Thoracic aorta (tissue), 2 donors: ENCODE results near the gene HTR2A. TPM values are rescaled to one million over a fixed set of nuclear protein-coding genes. Genes with fewer than 3 reads are reported as not detected.

Experiments
- ATAC-seq: fragments of 150-250 bp; one replicate; pipeline ENCODE4 v1.8.0; 2017; ENCODE audit warnings: low read depth; ENCODE audit not compliant: insufficient number of reproducible peaks, low FRiP score
- DNase-seq: peaks from one replicate; pipeline ENCODE4 v3.0.0-alpha.2; 2020; ENCODE audit warnings: low spot score
- H3K27ac ChIP-seq, 2 donors: fragments of 200-600 bp; sonication (generic); 1 replicate in 1 of 2; 2 replicates in 1 of 2; pipeline ENCODE4 v1.5.1; 2016; ENCODE audit warnings: mild to moderate bottlenecking in 2 of 2, moderate library complexity in 2 of 2
- H3K27me3 ChIP-seq: fragments of 200-600 bp; sonication (generic); replicated peaks from 2 replicates; pipeline ENCODE4 v1.6.0; 2016; ENCODE audit warnings: mild to moderate bottlenecking; ENCODE audit not compliant: insufficient read depth
- H3K36me3 ChIP-seq: fragments of 200-600 bp; sonication (generic); one replicate; pipeline ENCODE4 v1.5.1; 2016
- H3K4me1 ChIP-seq, 2 donors: fragments of 200-600 bp; sonication (generic); 1 replicate in 1 of 2; 2 replicates in 1 of 2; pipeline versions ENCODE4 v1.5.1 to v1.6.0; 2016; ENCODE audit warnings: low read depth in 2 of 2, mild to moderate bottlenecking in 1 of 2; ENCODE audit not compliant: control insufficient read depth in 1 of 2
- H3K4me3 ChIP-seq: fragments of 200-600 bp; sonication (generic); 2 replicates; pipeline ENCODE4 v1.5.1; 2016; ENCODE audit warnings: mild to moderate bottlenecking
- H3K9me3 ChIP-seq: fragments of 200-600 bp; sonication (generic); 2 replicates; pipeline ENCODE4 v1.5.1; 2016
- total RNA-seq, 2 donors: library from RNA; depleted of rRNA; stranded (reverse); fragments of >200 nt; gene quantifications; one replicate each; pipeline versions ENCODE4 v1.1.0 to v1.2.3, GENCODE V29; 2016
- TF ChIP-seq, protein P1 (sequence below): fragments of 200-600 bp; sonication (generic); IDR thresholded peaks from one replicate; pipeline ENCODE4 v1.5.1; 2019; ENCODE audit warnings: antibody characterized with exemption

The HTR2A gene
- total RNA-seq, 2 donors from 2014 or later, result 1.4 to 2.6 TPM

GRCh38 chr13:46914341-46914740 lies 17.5 kb upstream of the HTR2A start:
- no peaks in the 10 kb centered on the region for H3K9me3 ChIP-seq
- no peaks in the 10 kb centered on the region for H3K4me1 ChIP-seq

GRCh38 chr13:46913757-46914156 lies 16.9 kb upstream of the HTR2A start:
- TF ChIP-seq, protein P1, sequence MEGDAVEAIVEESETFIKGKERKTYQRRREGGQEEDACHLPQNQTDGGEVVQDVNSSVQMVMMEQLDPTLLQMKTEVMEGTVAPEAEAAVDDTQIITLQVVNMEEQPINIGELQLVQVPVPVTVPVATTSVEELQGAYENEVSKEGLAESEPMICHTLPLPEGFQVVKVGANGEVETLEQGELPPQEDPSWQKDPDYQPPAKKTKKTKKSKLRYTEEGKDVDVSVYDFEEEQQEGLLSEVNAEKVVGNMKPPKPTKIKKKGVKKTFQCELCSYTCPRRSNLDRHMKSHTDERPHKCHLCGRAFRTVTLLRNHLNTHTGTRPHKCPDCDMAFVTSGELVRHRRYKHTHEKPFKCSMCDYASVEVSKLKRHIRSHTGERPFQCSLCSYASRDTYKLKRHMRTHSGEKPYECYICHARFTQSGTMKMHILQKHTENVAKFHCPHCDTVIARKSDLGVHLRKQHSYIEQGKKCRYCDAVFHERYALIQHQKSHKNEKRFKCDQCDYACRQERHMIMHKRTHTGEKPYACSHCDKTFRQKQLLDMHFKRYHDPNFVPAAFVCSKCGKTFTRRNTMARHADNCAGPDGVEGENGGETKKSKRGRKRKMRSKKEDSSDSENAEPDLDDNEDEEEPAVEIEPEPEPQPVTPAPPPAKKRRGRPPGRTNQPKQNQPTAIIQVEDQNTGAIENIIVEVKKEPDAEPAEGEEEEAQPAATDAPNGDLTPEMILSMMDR, result no peak
- ATAC-seq, result no peak
- H3K9me3 ChIP-seq, result no peaks in the 10 kb centered on the region

More at GRCh38 chr13:46914341-46914740, 17.5 kb upstream of the HTR2A start:
- H3K36me3 ChIP-seq, result no peaks in the 10 kb centered on the region
- ATAC-seq, result no peak
- TF ChIP-seq, protein P1, result no peak
- DNase-seq, result no peak
- no peak overlapping the region for H3K4me3 ChIP-seq
- H3K27me3 ChIP-seq, result no peaks in the 10 kb centered on the region
- H3K27ac ChIP-seq, result no peak overlapping the region

DNA sequence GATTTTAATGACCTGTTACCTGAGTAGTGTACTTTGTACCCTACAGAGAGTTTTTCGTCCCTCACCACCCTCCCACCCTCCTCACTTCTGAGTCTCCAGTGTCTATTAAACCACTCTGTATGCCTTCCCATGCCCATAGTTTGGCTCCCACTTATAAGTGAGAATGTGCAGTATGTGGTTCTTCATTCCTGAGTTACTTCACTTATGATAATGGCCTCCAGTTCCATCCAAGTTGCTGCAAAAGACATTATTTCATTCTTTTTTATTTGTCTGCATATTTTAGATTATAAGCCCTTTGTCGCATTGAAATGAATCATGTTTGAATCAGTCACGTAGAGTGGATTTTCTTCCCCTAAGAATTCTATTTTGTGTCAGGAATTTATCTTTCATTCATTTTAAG lies 12.2 kb upstream of the HTR2A start:
- Histone ChIP-seq H3K4me1 (no peaks in the 10 kb centered on the region), H3K27ac (no peak overlapping the region), H3K36me3 (no peaks in the 10 kb centered on the region), H3K4me3 (no peak overlapping the region), H3K27me3 (no peaks in the 10 kb centered on the region), H3K9me3 (no peaks in the 10 kb centered on the region)
- no peak for ATAC-seq
- TF ChIP-seq, protein P1, result no peak
- DNase-seq, result no peak

More at GRCh38 chr13:46913757-46914156, 16.9 kb upstream of the HTR2A start:
- H3K36me3 ChIP-seq, result no peaks in the 10 kb centered on the region
- H3K4me1 ChIP-seq, result no peaks in the 10 kb centered on the region
- H3K4me3 ChIP-seq, result no peak overlapping the region
- no peaks in the 10 kb centered on the region for H3K27me3 ChIP-seq
- DNase-seq, result no peak
- H3K27ac ChIP-seq, result no peak overlapping the region

GRCh38 chr13:46908501-46908900 lies 11.6 kb upstream of the HTR2A start:
- no peaks in the 10 kb centered on the region for H3K27me3 ChIP-seq

GRCh38 chr13:46906405-46906804 lies 9.6 kb upstream of the HTR2A start:
- Histone ChIP-seq H3K4me1 (no peaks in the 10 kb centered on the region), H3K36me3 (no peaks in the 10 kb centered on the region), H3K9me3 (no peaks in the 10 kb centered on the region), H3K27ac (no peak overlapping the region), H3K4me3 (no peak overlapping the region), H3K27me3 (no peaks in the 10 kb centered on the region)
- no peak for DNase-seq
- ATAC-seq, result no peak
- TF ChIP-seq, protein P1, result no peak

More at GRCh38 chr13:46908501-46908900, 11.6 kb upstream of the HTR2A start:
- no peaks in the 10 kb centered on the region for H3K36me3 ChIP-seq
- ATAC-seq (no peak), DNase-seq (no peak)
- no peaks in the 10 kb centered on the region for H3K9me3 ChIP-seq
- H3K4me1 ChIP-seq, result no peaks in the 10 kb centered on the region
- no peak overlapping the region for H3K27ac ChIP-seq
- no peak overlapping the region for H3K4me3 ChIP-seq
- TF ChIP-seq, protein P1, result no peak
